ENCODE results near the gene KCNJ2.

Gene KCNJ2

GRCh38 chr17:70172923-70173322 lies 3.6 kb downstream of the KCNJ2 start:
- TF ChIP-seq EZH2 (IDR thresholded peaks at IDR 0.05; ENCODE audit: borderline replicate concordance, low read length) (no peak), CTCF (IDR thresholded peaks at IDR 0.05; ENCODE audit: low read length) (no peak)
- no peak overlapping the region for H3K27ac ChIP-seq (ENCODE audit: low read depth, low read length, poor library complexity, severe bottlenecking)
- no peaks in the 10 kb centered on the region for H3K9me3 ChIP-seq (ENCODE audit: low read length)
- no peaks in the 10 kb centered on the region for H3K79me2 ChIP-seq (ENCODE audit: insufficient read depth, low read length)
- no peaks in the 10 kb centered on the region for H3K36me3 ChIP-seq (ENCODE audit: insufficient read depth, low read length)
- H3K27me3 ChIP-seq (ENCODE audit: insufficient read depth, low read length), result no peaks in the 10 kb centered on the region
- H2AFZ ChIP-seq (ENCODE audit: low read length), result no peak overlapping the region
- no peaks in the 10 kb centered on the region for H3F3A ChIP-seq (ENCODE audit: insufficient read depth, low read length)
- H4K20me1 ChIP-seq (ENCODE audit: insufficient read depth, low read length), result no peaks in the 10 kb centered on the region
- H3K4me1 ChIP-seq (ENCODE audit: insufficient read depth, low read length, severe bottlenecking), result peaks cover 17% of the 10 kb centered on the region
- H3K4me3 ChIP-seq (ENCODE audit: low read depth, low read length, poor library complexity, severe bottlenecking), result no peak overlapping the region
- H3K9ac ChIP-seq (ENCODE audit: low read length), result no peak overlapping the region
- H3K4me2 ChIP-seq (ENCODE audit: low read length), result no peak overlapping the region
- no peaks in the 10 kb centered on the region for H3K9me2 ChIP-seq (ENCODE audit: low read depth, low read length)

DNA sequence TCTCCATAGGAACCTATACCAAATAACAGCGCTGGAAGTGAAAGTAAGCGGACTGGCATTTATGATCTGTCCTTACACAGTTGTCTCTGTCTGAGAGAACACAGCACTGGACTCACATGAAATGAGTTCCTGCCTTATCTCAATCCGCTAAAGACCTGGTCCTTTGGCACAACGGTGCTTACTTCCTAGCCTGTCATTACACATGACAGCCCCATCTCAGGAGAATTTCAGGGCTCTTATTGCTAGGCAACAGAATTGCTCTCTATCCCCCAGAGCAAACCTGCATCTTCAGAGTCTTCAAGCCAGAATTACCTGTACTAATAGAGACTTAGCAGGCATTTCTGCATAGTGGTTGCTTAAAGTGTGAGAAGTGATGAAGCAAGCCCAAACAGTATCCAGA lies 4.3 kb downstream of the KCNJ2 start:
- peaks cover 13% of the 10 kb centered on the region for H3K4me1 ChIP-seq (ENCODE audit: insufficient read depth, low read length, severe bottlenecking)
- no peaks in the 10 kb centered on the region for H3K36me3 ChIP-seq (ENCODE audit: insufficient read depth, low read length)
- no peak overlapping the region for H3K9ac ChIP-seq (ENCODE audit: low read length)
- H2AFZ ChIP-seq (ENCODE audit: low read length), result no peak overlapping the region
- TF ChIP-seq EZH2 (IDR thresholded peaks at IDR 0.05; ENCODE audit: borderline replicate concordance, low read length), result no peak
- no peak for TF ChIP-seq CTCF (IDR thresholded peaks at IDR 0.05; ENCODE audit: low read length)
- H3F3A ChIP-seq (ENCODE audit: insufficient read depth, low read length), result no peaks in the 10 kb centered on the region
- H3K79me2 ChIP-seq (ENCODE audit: insufficient read depth, low read length), result no peaks in the 10 kb centered on the region
- no peaks in the 10 kb centered on the region for H3K27me3 ChIP-seq (ENCODE audit: insufficient read depth, low read length)
- no peak overlapping the region for H3K4me2 ChIP-seq (ENCODE audit: low read length)
- no peaks in the 10 kb centered on the region for H3K9me2 ChIP-seq (ENCODE audit: low read depth, low read length)
- H3K27ac ChIP-seq (ENCODE audit: low read depth, low read length, poor library complexity, severe bottlenecking), result no peak overlapping the region
- no peak overlapping the region for H3K4me3 ChIP-seq (ENCODE audit: low read depth, low read length, poor library complexity, severe bottlenecking)
- H3K9me3 ChIP-seq (ENCODE audit: low read length), result no peaks in the 10 kb centered on the region
- H4K20me1 ChIP-seq (ENCODE audit: insufficient read depth, low read length), result no peaks in the 10 kb centered on the region

DNA sequence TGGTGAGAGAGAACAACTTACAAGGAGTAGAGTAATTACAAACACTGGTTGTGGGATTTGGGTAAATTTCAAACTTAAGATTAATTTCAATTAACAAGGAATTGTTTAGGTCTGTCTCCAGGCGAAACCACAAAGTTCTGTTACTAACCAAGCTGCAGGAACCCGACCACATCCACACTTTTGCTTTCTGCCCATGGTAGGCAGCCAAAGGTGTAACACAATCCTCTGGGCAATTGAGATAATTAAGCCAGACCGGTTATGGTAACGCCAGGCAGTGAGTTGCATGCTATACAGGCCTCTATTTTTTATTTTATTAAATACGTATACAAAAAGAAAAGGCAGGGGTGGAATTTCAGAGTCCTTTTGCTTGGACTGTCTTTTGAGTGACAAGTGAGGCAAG lies 12.0 kb downstream of the KCNJ2 start:
- Histone ChIP-seq H3K4me1 (ENCODE audit: insufficient read depth, low read length, severe bottlenecking) (no peaks in the 10 kb centered on the region), H3K9me2 (ENCODE audit: low read depth, low read length) (no peaks in the 10 kb centered on the region), H3K27me3 (ENCODE audit: insufficient read depth, low read length) (no peaks in the 10 kb centered on the region; the same call in 1 of the 2 replicates), H3K79me2 (ENCODE audit: insufficient read depth, low read length) (no peaks in the 10 kb centered on the region), H2AFZ (ENCODE audit: low read length) (no peak overlapping the region), H3K4me3 (ENCODE audit: low read depth, low read length, poor library complexity, severe bottlenecking) (no peak overlapping the region), H3K27ac (ENCODE audit: low read depth, low read length, poor library complexity, severe bottlenecking) (no peak overlapping the region), H3F3A (ENCODE audit: insufficient read depth, low read length) (no peaks in the 10 kb centered on the region), H4K20me1 (ENCODE audit: insufficient read depth, low read length) (no peaks in the 10 kb centered on the region), H3K36me3 (ENCODE audit: insufficient read depth, low read length) (no peaks in the 10 kb centered on the region), H3K4me2 (ENCODE audit: low read length) (no peak overlapping the region), H3K9me3 (ENCODE audit: low read length) (no peaks in the 10 kb centered on the region), H3K9ac (ENCODE audit: low read length) (no peak overlapping the region)
- TF ChIP-seq EZH2 (IDR thresholded peaks at IDR 0.05; ENCODE audit: borderline replicate concordance, low read length) (no peak), CTCF (IDR thresholded peaks at IDR 0.05; ENCODE audit: low read length) (no peak)
